ENCODE data around the gene TMEM59L.

The TMEM59L gene

DNA sequence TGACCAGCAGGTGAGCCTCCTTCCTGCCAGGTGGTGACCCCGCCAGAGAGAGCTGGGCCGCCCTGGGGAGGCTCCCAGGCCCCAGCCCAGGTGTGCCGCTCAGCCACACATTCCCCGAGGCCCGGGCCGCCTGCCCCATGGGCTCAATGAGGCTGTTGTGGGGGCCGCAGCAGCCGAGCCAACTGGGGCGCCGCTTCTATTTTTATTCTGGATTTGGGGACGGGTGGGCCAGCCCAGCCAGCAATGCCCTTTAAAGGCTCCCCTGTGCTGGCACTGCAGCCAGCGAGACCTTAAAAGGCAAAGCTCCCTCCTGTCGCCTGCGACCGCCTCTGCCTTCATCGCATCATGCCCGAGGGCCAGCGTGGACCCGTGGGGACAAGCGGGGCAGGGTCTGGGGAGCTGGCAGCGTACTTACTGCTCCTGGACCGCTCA is 53.1 kb downstream of the TMEM59L start:
- no peak overlapping the region for H3K9ac ChIP-seq
- H3K27me3 ChIP-seq (ENCODE audit: control insufficient read depth, insufficient read depth, low read length) = no peaks in the 10 kb centered on the region
- no peak overlapping the region for H3K4me2 ChIP-seq (ENCODE audit: low read length)
- H3K4me3 ChIP-seq (ENCODE audit: low read depth, low read length) = no peak overlapping the region
- no peak overlapping the region for H2AFZ ChIP-seq
- peaks cover 2% of the 10 kb centered on the region for H3K79me2 ChIP-seq
- no peaks in the 10 kb centered on the region for H3K9me3 ChIP-seq (ENCODE audit: control insufficient read depth, low read length)
- H3K36me3 ChIP-seq (ENCODE audit: control insufficient read depth, insufficient read depth, low read length) = no peaks in the 10 kb centered on the region
- no peak for TF ChIP-seq CTCF (IDR thresholded peaks at IDR 0.05)
- no peaks in the 10 kb centered on the region for H3K4me1 ChIP-seq
- H3K27ac ChIP-seq = no peak overlapping the region

GRCh38 chr19:18666317-18666716 is 53.6 kb downstream of the TMEM59L start:
- Histone ChIP-seq H3K4me2 (ENCODE audit: low read length) (no peak overlapping the region), H3K36me3 (ENCODE audit: control insufficient read depth, insufficient read depth, low read length) (no peaks in the 10 kb centered on the region), H3K27me3 (ENCODE audit: control insufficient read depth, insufficient read depth, low read length) (no peaks in the 10 kb centered on the region), H2AFZ (no peak overlapping the region), H3K4me3 (ENCODE audit: low read depth, low read length) (no peak overlapping the region), H3K4me1 (no peaks in the 10 kb centered on the region), H3K27ac (no peak overlapping the region), H3K9me3 (ENCODE audit: control insufficient read depth, low read length) (no peaks in the 10 kb centered on the region), H3K79me2 (peaks cover 2% of the 10 kb centered on the region), H3K9ac (no peak overlapping the region)
- no peak for TF ChIP-seq CTCF (IDR thresholded peaks at IDR 0.05)

GRCh38 chr19:18666784-18667183 is 54.1 kb downstream of the TMEM59L start:
- Histone ChIP-seq H3K4me2 (ENCODE audit: low read length) (no peak overlapping the region), H3K4me1 (no peaks in the 10 kb centered on the region), H3K4me3 (ENCODE audit: low read depth, low read length) (no peak overlapping the region), H3K9me3 (ENCODE audit: control insufficient read depth, low read length) (no peaks in the 10 kb centered on the region), H3K9ac (no peak overlapping the region), H3K27me3 (ENCODE audit: control insufficient read depth, insufficient read depth, low read length) (no peaks in the 10 kb centered on the region), H3K79me2 (peaks cover 2% of the 10 kb centered on the region), H2AFZ (no peak overlapping the region), H3K36me3 (ENCODE audit: control insufficient read depth, insufficient read depth, low read length) (no peaks in the 10 kb centered on the region), H3K27ac (no peak overlapping the region)
- no peak for TF ChIP-seq CTCF (IDR thresholded peaks at IDR 0.05)

DNA sequence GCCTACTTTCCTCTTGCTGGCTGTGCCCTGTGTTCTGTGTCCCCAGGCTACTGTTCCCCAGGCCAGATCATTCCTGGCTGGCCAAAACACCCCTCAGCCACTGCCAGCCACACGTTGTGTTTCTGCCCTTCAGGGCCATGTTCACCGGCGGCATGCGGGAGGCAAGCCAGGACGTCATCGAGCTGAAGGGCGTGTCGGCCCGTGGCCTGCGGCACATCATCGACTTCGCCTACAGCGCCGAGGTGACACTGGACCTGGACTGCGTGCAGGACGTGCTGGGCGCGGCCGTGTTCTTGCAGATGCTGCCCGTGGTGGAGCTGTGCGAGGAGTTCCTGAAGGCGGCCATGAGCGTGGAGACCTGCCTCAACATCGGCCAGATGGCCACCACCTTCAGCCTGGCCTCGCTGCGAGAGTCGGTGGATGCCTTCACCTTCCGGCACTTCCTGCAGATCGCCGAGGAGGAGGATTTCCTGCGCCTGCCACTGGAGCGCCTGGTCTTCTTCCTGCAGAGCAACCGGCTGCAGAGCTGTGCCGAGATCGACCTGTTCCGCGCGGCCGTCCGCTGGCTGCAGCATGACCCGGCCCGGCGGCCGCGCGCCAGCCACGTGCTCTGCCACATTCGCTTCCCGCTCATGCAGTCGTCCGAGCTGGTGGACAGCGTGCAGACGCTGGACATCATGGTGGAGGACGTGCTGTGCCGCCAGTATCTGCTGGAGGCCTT is 55.0 kb downstream of the TMEM59L start:
- TF ChIP-seq CTCF (IDR thresholded peaks at IDR 0.05) = no peak
- Histone ChIP-seq H3K79me2 (no peaks in the 10 kb centered on the region), H3K4me3 (ENCODE audit: low read depth, low read length) (no peak overlapping the region), H3K9ac (no peak overlapping the region), H3K36me3 (ENCODE audit: control insufficient read depth, insufficient read depth, low read length) (no peaks in the 10 kb centered on the region), H3K27ac (no peak overlapping the region), H2AFZ (no peak overlapping the region), H3K4me2 (ENCODE audit: low read length) (no peak overlapping the region), H3K27me3 (ENCODE audit: control insufficient read depth, insufficient read depth, low read length) (no peaks in the 10 kb centered on the region), H3K4me1 (no peaks in the 10 kb centered on the region), H3K9me3 (ENCODE audit: control insufficient read depth, low read length) (no peaks in the 10 kb centered on the region)

DNA sequence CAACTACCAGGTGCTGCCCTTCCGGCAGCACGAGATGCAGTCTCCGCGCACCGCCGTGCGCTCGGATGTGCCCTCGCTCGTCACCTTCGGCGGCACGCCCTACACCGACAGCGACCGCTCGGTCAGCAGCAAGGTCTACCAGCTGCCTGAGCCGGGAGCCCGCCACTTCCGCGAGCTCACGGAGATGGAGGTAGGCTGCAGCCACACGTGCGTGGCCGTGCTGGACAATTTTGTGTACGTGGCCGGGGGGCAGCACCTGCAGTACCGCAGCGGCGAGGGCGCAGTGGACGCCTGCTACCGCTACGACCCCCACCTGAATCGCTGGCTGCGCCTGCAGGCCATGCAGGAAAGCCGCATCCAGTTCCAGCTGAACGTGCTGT is 55.6 kb downstream of the TMEM59L start:
- Histone ChIP-seq H3K27me3 (ENCODE audit: control insufficient read depth, insufficient read depth, low read length) (no peaks in the 10 kb centered on the region), H3K36me3 (ENCODE audit: control insufficient read depth, insufficient read depth, low read length) (no peaks in the 10 kb centered on the region), H3K79me2 (no peaks in the 10 kb centered on the region), H3K4me3 (ENCODE audit: low read depth, low read length) (no peak overlapping the region), H3K4me1 (no peaks in the 10 kb centered on the region), H2AFZ (no peak overlapping the region), H3K4me2 (ENCODE audit: low read length) (no peak overlapping the region), H3K9ac (no peak overlapping the region), H3K27ac (no peak overlapping the region), H3K9me3 (ENCODE audit: control insufficient read depth, low read length) (no peaks in the 10 kb centered on the region)
- no peak for TF ChIP-seq CTCF (IDR thresholded peaks at IDR 0.05)

All from parathyroid adenoma (tissue), 2 donors.